Body of pancreas (tissue), 4 donors: Measurements from ENCODE around the gene THOP1. TPM values are rescaled to one million over a fixed set of nuclear protein-coding genes. Genes with fewer than 3 reads are reported as not detected.

Experiments
- ATAC-seq: fragments of 150-250 bp; one replicate; pipeline ENCODE4 v1.9.1; 2016
- DNase-seq, 4 donors: peaks; one replicate each; pipeline ENCODE4 v3.0.0-alpha.2; 2019
- H3K27ac ChIP-seq, 4 donors: fragments of 200-600 bp; sonication (generic); 1 replicate in 3 of 4; 2 replicates in 1 of 4; pipeline versions ENCODE4 v1.5.1 to v1.6.1; 2016 to 2019; ENCODE audit warnings: mild to moderate bottlenecking in 1 of 4, mixed read lengths in 1 of 4, moderate library complexity in 1 of 4
- H3K27me3 ChIP-seq, 2 donors: fragments of 200-600 bp; sonication (generic); one replicate each; pipeline ENCODE4 v1.6.0; 2016; ENCODE audit warnings: mild to moderate bottlenecking in 1 of 2
- H3K36me3 ChIP-seq, 2 donors: fragments of 200-600 bp; sonication (generic); replicated peaks in 1 of 2; 2 replicates each; pipeline ENCODE4 v1.5.1; 2016; ENCODE audit warnings: low read depth in 2 of 2; ENCODE audit not compliant: insufficient read depth in 1 of 2
- H3K4me1 ChIP-seq: fragments of 200-600 bp; sonication (generic); one replicate; pipeline ENCODE4 v1.6.0; 2016
- H3K4me3 ChIP-seq, 2 donors: fragments of 200-600 bp; sonication (generic); 1 replicate in 1 of 2; 2 replicates in 1 of 2; pipeline ENCODE4 v1.5.1; 2016 to 2019
- H3K9me3 ChIP-seq, 3 donors: fragments of 200-600 bp; sonication (generic); 1 replicate in 2 of 3; 2 replicates in 1 of 3; pipeline ENCODE4 v1.5.1; 2016
- CTCF ChIP-seq, 7 experiments: fragments of 450-650 bp in 4 of 7; fragments of 200-600 bp in 3 of 7; sonication (generic) in 3 of 7; IDR thresholded peaks; one replicate each; pipeline ENCODE4 v1.5.1; 2016 to 2019; ENCODE audit warnings: antibody characterized with exemption in 7 of 7
- POLR2A ChIP-seq, 3 donors: fragments of 450-650 bp; IDR thresholded peaks; one replicate each; pipeline ENCODE4 v1.6.1; 2016; ENCODE audit warnings: antibody characterized with exemption in 3 of 3, mild to moderate bottlenecking in 2 of 3
- WGBS, 2 donors: methylation state at CpG; one replicate each; pipeline ENCODE4 v1.1.5; 2017; 5-methylcytosine and 5-hydroxymethylcytosine counted together
- intact Hi-C: fragments of 100-400 bp; cut with DNase I; formaldehyde crosslinking; loops from one replicate; pipeline ENCODE4 v1.15.1; 2023
- total RNA-seq, 2 donors: library from RNA; depleted of rRNA; stranded (reverse); fragments of >200 nt; gene quantifications; one replicate each; pipeline ENCODE4 v1.1.0, GENCODE V29; 2016

Gene THOP1
- total RNA-seq, 2 donors from 2014 or later: 17.5 to 19.7 TPM

DNA sequence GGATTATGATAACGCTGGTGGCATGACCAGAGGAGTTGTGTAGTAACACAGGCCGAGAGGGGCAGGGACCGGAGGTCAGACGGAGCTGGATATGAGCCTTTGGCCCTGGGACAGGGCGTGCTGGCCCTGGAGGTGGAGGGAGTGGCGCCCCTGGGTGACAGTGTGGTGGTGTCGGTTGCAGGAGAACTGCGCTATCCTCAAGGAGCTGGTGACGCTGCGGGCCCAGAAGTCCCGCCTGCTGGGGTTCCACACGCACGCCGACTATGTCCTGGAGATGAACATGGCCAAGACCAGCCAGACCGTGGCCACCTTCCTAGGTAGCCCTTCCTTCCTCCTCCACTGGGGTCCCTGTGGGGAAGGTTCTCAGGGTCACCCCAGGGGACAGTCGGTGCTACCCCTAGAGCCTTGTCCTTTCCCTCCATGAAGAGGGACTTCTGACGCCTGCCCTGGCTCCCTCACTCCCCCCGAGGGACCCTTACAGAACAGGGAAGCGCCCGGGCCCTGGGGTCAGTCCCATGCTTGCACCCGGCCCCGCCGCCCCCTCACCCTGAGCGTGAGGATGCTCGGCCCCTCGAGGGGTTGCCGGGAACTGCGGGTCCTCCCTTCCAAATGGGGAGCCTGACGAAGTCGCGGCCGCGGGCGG lies 21.6 kb downstream of the THOP1 start:
- Histone ChIP-seq H3K4me1 (no peaks in the 10 kb centered on the region), H3K4me3 (no peak overlapping the region), H3K27ac (no peak overlapping the region), H3K9me3 (no peaks in the 10 kb centered on the region), H3K36me3 (peaks cover 0 to 3% of the 10 kb centered on the region in 2 donors), H3K27me3 (no peaks in the 10 kb centered on the region)
- no peak for TF ChIP-seq CTCF (IDR thresholded peaks at IDR 0.05)
- TF ChIP-seq POLR2A (IDR thresholded peaks at IDR 0.05): no peak
- intact Hi-C loops: no loop called here
- ATAC-seq: no peak
- DNase-seq: no peak
- 94 to 95% methylated on average over 18 to 19 of the region's 34 CpGs for WGBS, 2 donors

DNA sequence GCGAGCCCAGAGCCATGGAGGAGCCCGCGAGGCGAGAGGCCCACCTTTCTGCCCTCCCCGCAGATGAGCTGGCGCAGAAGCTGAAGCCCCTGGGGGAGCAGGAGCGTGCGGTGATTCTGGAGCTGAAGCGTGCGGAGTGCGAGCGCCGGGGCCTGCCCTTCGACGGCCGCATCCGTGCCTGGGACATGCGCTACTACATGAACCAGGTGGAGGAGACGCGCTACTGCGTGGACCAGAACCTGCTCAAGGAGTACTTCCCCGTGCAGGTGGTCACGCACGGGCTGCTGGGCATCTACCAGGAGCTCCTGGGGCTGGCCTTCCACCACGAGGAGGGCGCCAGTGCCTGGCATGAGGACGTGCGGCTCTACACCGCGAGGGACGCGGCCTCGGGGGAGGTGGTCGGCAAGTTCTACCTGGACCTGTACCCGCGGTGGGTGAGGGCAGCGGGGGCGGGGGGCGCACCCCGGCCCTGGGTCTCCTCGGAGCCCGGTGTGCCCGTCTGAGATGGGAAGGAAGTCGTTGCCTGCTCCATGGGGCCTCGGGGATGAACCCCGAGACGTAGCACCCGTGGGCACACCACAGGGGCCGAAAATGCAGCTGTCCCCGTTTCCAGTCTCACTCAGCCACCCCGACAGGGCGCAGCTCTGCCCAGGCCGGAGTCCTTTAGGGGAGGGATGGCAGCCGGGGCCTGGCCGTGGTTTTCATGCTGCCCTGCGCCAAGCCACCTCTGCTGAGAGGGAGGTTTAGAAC lies 22.3 kb downstream of the THOP1 start:
- ATAC-seq: no peak
- Histone ChIP-seq H3K4me3 (no peak overlapping the region), H3K27ac (no peak overlapping the region), H3K9me3 (no peaks in the 10 kb centered on the region), H3K36me3 (peaks cover 0 to 3% of the 10 kb centered on the region in 2 donors), H3K27me3 (no peaks in the 10 kb centered on the region), H3K4me1 (no peaks in the 10 kb centered on the region)
- 94 to 97% methylated on average over 24 to 43 of the region's 56 CpGs for WGBS, 2 donors
- no peak for DNase-seq
- intact Hi-C loops: no loop called here
- TF ChIP-seq POLR2A (IDR thresholded peaks at IDR 0.05) (no peak), CTCF (IDR thresholded peaks at IDR 0.05) (no peak)

DNA sequence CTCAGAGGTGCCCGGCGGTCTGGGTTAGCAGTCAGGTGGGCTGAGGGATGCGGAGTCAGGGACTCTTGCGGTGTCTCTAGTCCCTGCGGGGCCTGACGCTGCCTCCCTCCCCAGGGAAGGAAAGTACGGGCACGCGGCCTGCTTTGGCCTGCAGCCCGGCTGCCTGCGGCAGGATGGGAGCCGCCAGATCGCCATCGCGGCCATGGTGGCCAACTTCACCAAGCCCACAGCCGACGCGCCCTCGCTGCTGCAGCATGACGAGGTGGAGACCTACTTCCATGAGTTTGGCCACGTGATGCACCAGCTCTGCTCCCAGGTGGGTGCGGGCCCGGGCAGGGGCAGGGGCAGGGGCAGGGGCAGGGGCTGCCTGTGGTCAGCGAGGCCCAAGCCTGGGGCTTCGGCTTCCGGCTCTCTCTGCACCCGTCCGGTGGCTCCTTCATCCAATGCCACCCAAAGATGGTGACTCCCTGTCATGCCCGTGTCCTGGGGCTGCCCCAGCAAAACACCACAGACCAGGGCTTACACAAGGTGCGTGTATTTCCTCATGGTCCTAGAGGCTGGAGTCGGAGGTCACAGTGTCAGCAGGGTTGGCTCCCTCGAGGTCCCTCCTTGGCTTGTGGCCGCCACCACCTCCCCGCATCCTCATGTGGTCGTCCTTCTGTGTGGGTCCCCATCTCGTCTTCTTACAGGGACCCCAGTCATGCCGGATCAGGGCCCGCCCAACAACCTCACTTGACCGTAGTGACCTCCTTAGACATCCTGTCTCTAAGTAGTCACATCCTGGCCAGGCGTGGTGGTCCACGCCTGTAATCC lies 23.0 kb downstream of the THOP1 start:
- DNase-seq (no peak), ATAC-seq (no peak)
- Histone ChIP-seq H3K9me3 (no peaks in the 10 kb centered on the region), H3K27me3 (no peaks in the 10 kb centered on the region), H3K4me3 (no peak overlapping the region), H3K36me3 (peaks cover 0 to 3% of the 10 kb centered on the region in 2 donors), H3K27ac (no peak overlapping the region), H3K4me1 (no peaks in the 10 kb centered on the region)
- intact Hi-C loops: no loop called here
- 93 to 95% methylated on average over 18 to 34 of the region's 41 CpGs for WGBS, 2 donors
- no peak for TF ChIP-seq CTCF (IDR thresholded peaks at IDR 0.05)
- TF ChIP-seq POLR2A (IDR thresholded peaks at IDR 0.05): no peak

DNA sequence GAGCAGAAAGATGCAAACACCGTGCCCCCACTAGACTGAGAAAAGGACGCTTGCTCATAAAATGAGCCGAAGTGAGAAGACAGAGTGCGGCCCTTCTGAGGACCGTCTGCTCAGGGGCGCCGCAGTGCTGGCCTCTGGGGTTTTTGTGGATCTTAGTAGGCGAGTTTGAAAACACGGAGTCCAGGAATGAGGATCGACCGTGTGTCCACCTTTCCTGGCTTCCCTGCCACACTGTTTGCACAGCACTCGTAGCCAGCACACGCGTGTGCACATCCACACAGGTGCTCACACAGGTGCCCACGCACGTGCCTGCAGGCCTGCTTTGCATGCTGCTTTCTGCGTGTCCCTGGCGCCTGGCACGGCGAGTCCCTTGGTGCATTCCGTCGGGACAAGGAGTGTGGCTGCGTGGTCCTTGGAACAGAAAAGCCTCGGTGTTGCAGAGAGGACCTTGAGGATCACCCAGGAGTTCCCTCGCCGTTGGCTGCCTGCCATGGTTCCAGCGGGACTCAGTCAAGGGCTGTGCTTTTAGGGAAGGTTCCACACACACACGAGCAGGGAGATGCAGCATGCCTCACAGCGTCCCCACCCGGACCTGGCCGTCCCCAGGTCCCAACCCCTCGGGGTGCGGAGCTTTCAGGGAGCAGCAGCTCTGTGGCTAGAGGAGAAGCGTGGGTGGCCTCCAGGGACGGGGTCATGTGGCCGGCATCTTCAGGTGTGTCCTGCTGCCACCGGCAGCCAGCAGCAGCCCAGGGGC lies 24.3 kb downstream of the THOP1 start:
- intact Hi-C loops: no loop called here
- ATAC-seq: no peak
- H3K4me1 ChIP-seq: no peaks in the 10 kb centered on the region
- no peak for TF ChIP-seq POLR2A (IDR thresholded peaks at IDR 0.05)
- TF ChIP-seq CTCF (IDR thresholded peaks at IDR 0.05): no peak
- no peak for DNase-seq
- H3K27ac ChIP-seq: no peak overlapping the region
- H3K9me3 ChIP-seq: no peaks in the 10 kb centered on the region
- H3K27me3 ChIP-seq: no peaks in the 10 kb centered on the region
- no peak overlapping the region for H3K4me3 ChIP-seq
- peaks cover 0 to 3% of the 10 kb centered on the region in 2 donors for H3K36me3 ChIP-seq
- 91 to 96% methylated on average over 7 to 37 of the region's 37 CpGs for WGBS, 2 donors
